MCF 10A (cell line): ENCODE data around the gene CYLD. TPM values are rescaled to one million over a fixed set of nuclear protein-coding genes. Genes with fewer than 3 reads are reported as not detected.

Experiments used
- BruUV-seq: library from RNA; stranded (reverse); fragments of 400-500 nt; replicated peaks from 2 replicates; lab custom pipeline; 2021; lab: Mats Ljungman, UMichigan
- CTCF ChIA-PET: fragments of 300-600 bp; sonication (Branson Sonifier 250); formaldehyde crosslinking; extraction: SDS; loops from one replicate; lab custom pipeline; 2021; ENCODE audit warnings: antibody characterized with exemption, inconsistent platforms; lab: Yijun Ruan, JAX
- POLR2A ChIA-PET: fragments of 300-600, 350-650 bp; sonication (Branson Sonifier 250); formaldehyde crosslinking; extraction: SDS; loops from one replicate; lab custom pipeline; 2020; ENCODE audit warnings: antibody characterized with exemption, inconsistent platforms; lab: Yijun Ruan, JAX
- DNase-seq: peaks from one replicate; pipeline ENCODE4 v3.0.0-alpha.2; 2018; ENCODE audit not compliant: unreplicated experiment
- H3K27ac Mint-ChIP-seq: one replicate; pipeline ENCODE4 v1.8.0; 2022; ENCODE audit warnings: mild to moderate bottlenecking, low read depth, mixed read lengths; ENCODE audit not compliant: unreplicated experiment
- H3K27me3 Mint-ChIP-seq: one replicate; pipeline ENCODE4 v1.8.0; 2022; ENCODE audit warnings: mixed read lengths; ENCODE audit not compliant: insufficient read depth, unreplicated experiment
- H3K36me3 Mint-ChIP-seq: one replicate; pipeline ENCODE4 v1.8.0; 2022; ENCODE audit warnings: mild to moderate bottlenecking, moderate library complexity, mixed read lengths; ENCODE audit not compliant: insufficient read depth, unreplicated experiment
- H3K4me1 Mint-ChIP-seq: one replicate; pipeline ENCODE4 v1.8.0; 2022; ENCODE audit warnings: mixed read lengths; ENCODE audit not compliant: insufficient read depth, unreplicated experiment
- H3K4me3 Mint-ChIP-seq: one replicate; pipeline ENCODE4 v1.8.0; 2022; ENCODE audit warnings: mild to moderate bottlenecking, moderate library complexity, mixed read lengths; ENCODE audit not compliant: unreplicated experiment
- H3K9me3 Mint-ChIP-seq: one replicate; pipeline ENCODE4 v1.8.0; 2022; ENCODE audit warnings: mixed read lengths; ENCODE audit not compliant: unreplicated experiment
- CTCF ChIP-seq: fragments of 200-600 bp; IDR thresholded peaks from one replicate; pipeline ENCODE4 v1.8.0; 2022; ENCODE audit warnings: antibody characterized with exemption, mild to moderate bottlenecking; ENCODE audit not compliant: unreplicated experiment
- intact Hi-C: fragments of 100-400 bp; cut with micrococcal nuclease; formaldehyde crosslinking; loops from 2 replicates; pipeline ENCODE4 v1.14.1; 2022
- total RNA-seq: library from RNA; stranded (reverse); gene quantifications from 2 replicates; pipeline ENCODE4 v1.2.3, GENCODE V29; 2022

Gene CYLD
- total RNA-seq, 1 experiment from 2014 or later = 53.7 TPM

DNA sequence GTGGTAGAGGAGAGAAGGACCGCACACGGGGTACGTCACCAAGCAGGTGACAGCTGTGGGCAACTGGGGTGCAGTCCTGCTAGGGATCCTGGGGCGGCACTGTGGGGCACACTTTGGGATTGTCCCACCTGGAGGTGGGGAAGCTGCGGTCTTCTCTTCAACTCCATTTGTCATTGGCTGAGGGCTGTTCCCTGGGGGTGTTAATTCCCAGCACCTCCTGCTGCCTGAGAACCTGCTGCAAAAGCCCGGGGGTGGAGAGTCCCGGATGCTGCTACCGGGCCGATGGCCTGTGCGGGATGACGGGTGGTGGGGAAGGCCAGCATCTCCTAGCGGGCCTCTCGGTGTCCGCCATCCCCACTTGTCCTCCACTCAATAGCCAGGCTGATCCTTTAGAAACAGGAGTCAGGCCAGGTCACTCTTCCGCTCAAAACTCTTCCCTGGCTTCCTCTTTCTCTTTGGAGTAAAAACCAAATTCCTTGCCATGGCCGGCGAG lies 100.2 kb downstream of the CYLD start:
- intact Hi-C loops = no loop called here
- CTCF ChIA-PET = no interaction called here
- Mint-ChIP-seq H3K27me3 (no peaks in the 10 kb centered on the region), H3K36me3 (no peaks in the 10 kb centered on the region), H3K9me3 (no peaks in the 10 kb centered on the region), H3K27ac (no peak overlapping the region), H3K4me3 (no peak overlapping the region), H3K4me1 (no peaks in the 10 kb centered on the region)
- no peak for DNase-seq
- BruUV-seq = no TSS peak
- POLR2A ChIA-PET = no interaction called here
- TF ChIP-seq CTCF = no peak

DNA sequence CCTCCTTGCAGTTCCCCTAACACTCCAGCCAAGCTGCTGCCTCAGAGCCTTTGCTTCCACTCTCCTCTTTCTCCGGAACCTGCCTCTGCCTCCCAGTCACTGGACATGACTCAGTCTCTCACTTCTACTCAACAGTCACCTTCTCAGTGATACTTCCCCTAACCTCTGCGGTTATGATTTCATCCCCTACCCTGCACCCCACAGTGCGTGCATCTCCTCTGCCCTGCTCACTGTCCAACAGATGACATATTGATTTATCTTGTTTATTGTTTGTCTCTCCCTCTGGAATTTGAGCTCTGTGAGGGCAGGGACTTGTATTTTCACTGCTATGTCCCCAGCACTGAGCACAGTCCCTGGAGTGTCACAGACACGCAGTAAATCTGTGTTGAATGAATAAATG lies 100.7 kb downstream of the CYLD start:
- H3K27me3 Mint-ChIP-seq = no peaks in the 10 kb centered on the region
- no peaks in the 10 kb centered on the region for H3K9me3 Mint-ChIP-seq
- no peak for TF ChIP-seq CTCF
- no peak overlapping the region for H3K27ac Mint-ChIP-seq
- POLR2A ChIA-PET = no interaction called here
- DNase-seq = no peak
- CTCF ChIA-PET = no interaction called here
- H3K4me3 Mint-ChIP-seq = no peak overlapping the region
- no peaks in the 10 kb centered on the region for H3K4me1 Mint-ChIP-seq
- intact Hi-C loops = no loop called here
- no TSS peak for BruUV-seq
- H3K36me3 Mint-ChIP-seq = no peaks in the 10 kb centered on the region

DNA sequence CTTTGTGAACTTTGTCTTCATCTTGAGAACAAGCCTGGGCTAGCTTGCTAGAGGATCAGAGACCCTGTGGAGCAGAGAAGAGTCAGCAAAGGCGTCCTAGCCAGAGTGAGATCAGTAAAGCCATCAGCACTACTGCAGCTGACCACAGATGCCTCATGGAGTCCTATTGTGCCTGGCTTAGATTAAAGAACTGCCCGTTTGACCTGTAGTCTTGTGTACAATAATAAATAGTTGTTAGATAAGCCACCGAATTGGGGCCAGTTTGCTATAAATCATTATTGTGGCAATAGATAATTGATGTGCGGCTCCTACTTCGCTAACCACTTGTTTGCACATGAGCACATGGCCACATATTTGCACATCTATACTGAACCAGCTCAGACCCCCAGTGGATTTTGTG lies 103.0 kb downstream of the CYLD start:
- no peak for TF ChIP-seq CTCF
- Mint-ChIP-seq H3K9me3 (no peaks in the 10 kb centered on the region), H3K27me3 (no peaks in the 10 kb centered on the region), H3K36me3 (no peaks in the 10 kb centered on the region), H3K4me3 (no peak overlapping the region), H3K27ac (no peak overlapping the region), H3K4me1 (no peaks in the 10 kb centered on the region)
- ChIA-PET POLR2A (interaction anchor here (1.4 kb wide), 1 partner anchor 10 kb away, joined by 3 read pairs; no protein-coding TSS in a partner anchor), CTCF (interaction anchor here (0.6 to 1.6 kb wide), 2 partner anchors 34 to 950 kb away, joined by 3 read pairs; no protein-coding TSS in a partner anchor)
- intact Hi-C loops = no loop called here
- no peak for DNase-seq
- BruUV-seq = no TSS peak

DNA sequence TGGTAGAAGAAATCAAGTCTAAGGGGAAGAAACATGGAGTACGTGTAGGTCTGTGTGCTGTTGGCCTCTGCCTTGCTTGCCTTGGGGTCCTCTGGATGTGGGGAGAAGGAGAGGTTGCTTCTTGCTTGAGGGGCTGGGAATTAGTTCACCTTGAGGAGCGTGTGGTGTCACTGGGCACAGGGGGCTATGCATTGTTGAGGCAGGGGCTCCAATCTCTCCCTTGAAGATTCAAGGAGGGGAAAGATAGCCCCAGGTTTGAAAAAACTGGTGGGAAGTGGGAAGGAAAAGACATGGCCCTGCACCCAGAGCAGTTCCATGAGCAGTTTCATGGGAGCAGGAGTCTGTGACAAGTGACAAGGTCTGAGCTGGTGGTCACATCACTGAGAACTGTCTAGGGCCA lies 103.4 kb downstream of the CYLD start:
- intact Hi-C loops = no loop called here
- ChIA-PET POLR2A (interaction anchor here (1.4 kb wide), 1 partner anchor 10 kb away, joined by 3 read pairs; no protein-coding TSS in a partner anchor), CTCF (interaction anchor here (0.6 kb wide), 1 partner anchor 949 kb away, joined by 3 read pairs; no protein-coding TSS in a partner anchor)
- TF ChIP-seq CTCF = no peak
- BruUV-seq = no TSS peak
- Mint-ChIP-seq H3K4me3 (no peak overlapping the region), H3K9me3 (no peaks in the 10 kb centered on the region), H3K27me3 (no peaks in the 10 kb centered on the region), H3K36me3 (no peaks in the 10 kb centered on the region), H3K4me1 (no peaks in the 10 kb centered on the region), H3K27ac (no peak overlapping the region)
- DNase-seq = no peak
